WTC11 (cell line): ENCODE measurements around the gene TMIE. TPM values are rescaled to one million over a fixed set of nuclear protein-coding genes. Genes with fewer than 3 reads are reported as not detected.
A peak's percentile ranks its signal among the peaks of the same experiment; 100 is the strongest.

Source experiments
- ATAC-seq: fragments of 200-7000 bp; cut with Tn5 transposase; 2 replicates; pipeline ENCODE4 v1.10.0; 2021; ENCODE audit warnings: mild to moderate bottlenecking, moderate library complexity
- CTCF ChIA-PET: fragments of 300-600 bp; sonication (Branson Sonifier 250); formaldehyde crosslinking; loops from one replicate; lab custom pipeline; 2021; ENCODE audit warnings: antibody characterized with exemption; lab: Charles Lee
- POLR2A ChIA-PET: fragments of 350-600 bp; sonication (Branson Sonifier 250); formaldehyde crosslinking; loops from one replicate; lab custom pipeline; 2021; ENCODE audit warnings: antibody characterized with exemption; lab: Charles Lee
- DNase-seq: peaks from one replicate; pipeline ENCODE4 v3.0.0; 2021; ENCODE audit warnings: low spot score
- H3K27ac Mint-ChIP-seq: 2 replicates; pipeline ENCODE4 v1.8.0; 2021; ENCODE audit warnings: mixed read lengths
- H3K27me3 Mint-ChIP-seq: 2 replicates; pipeline ENCODE4 v1.8.0; 2021; ENCODE audit warnings: low read depth, mild to moderate bottlenecking, moderate library complexity, mixed read lengths
- H3K36me3 Mint-ChIP-seq: 2 replicates; pipeline ENCODE4 v1.8.0; 2021; ENCODE audit warnings: mixed read lengths
- H3K4me1 Mint-ChIP-seq: 2 replicates; pipeline ENCODE4 v1.8.0; 2022; ENCODE audit warnings: mixed read lengths
- H3K4me3 Mint-ChIP-seq: 2 replicates; pipeline ENCODE4 v1.8.0; 2021; ENCODE audit warnings: mild to moderate bottlenecking, moderate library complexity, mixed read lengths
- H3K9me3 Mint-ChIP-seq: 2 replicates; pipeline ENCODE4 v1.8.0; 2021; ENCODE audit warnings: mixed read lengths
- CREM ChIP-seq: sonication (generic); formaldehyde crosslinking; IDR thresholded peaks from 2 replicates; pipeline ENCODE4 v1.8.1; 2022; ENCODE audit warnings: mild to moderate bottlenecking, missing genetic modification reagents, moderate library complexity
- CTCF ChIP-seq: fragments of 200-600 bp; IDR thresholded peaks from 2 replicates; pipeline ENCODE4 v1.8.0; 2022; ENCODE audit warnings: antibody characterized with exemption
- ELF4 ChIP-seq: sonication (generic); formaldehyde crosslinking; IDR thresholded peaks from 2 replicates; pipeline ENCODE4 v1.8.1; 2022; ENCODE audit warnings: low read depth, mild to moderate bottlenecking, moderate library complexity, missing genetic modification reagents
- GRHL2 ChIP-seq: fragments of 250-450 bp; sonication (Bioruptor Pico); IDR thresholded peaks from 2 replicates; pipeline ENCODE4 v1.8.0; 2022; ENCODE audit warnings: mild to moderate bottlenecking, moderate library complexity; ENCODE audit not compliant: insufficient replicate concordance, severe bottlenecking
- MLX ChIP-seq: sonication (generic); formaldehyde crosslinking; IDR thresholded peaks from 2 replicates; pipeline ENCODE4 v1.8.1; 2023; ENCODE audit warnings: mild to moderate bottlenecking, missing genetic modification reagents, moderate library complexity
- TEAD1 ChIP-seq: sonication (generic); formaldehyde crosslinking; IDR thresholded peaks from 2 replicates; pipeline ENCODE4 v1.8.0; 2022; ENCODE audit warnings: mild to moderate bottlenecking, missing genetic modification reagents
- TEAD4 ChIP-seq: sonication (generic); formaldehyde crosslinking; IDR thresholded peaks from 2 replicates; pipeline ENCODE4 v1.8.0; 2022; ENCODE audit warnings: mild to moderate bottlenecking, missing genetic modification reagents
- USF1 ChIP-seq: sonication (generic); formaldehyde crosslinking; IDR thresholded peaks from 2 replicates; pipeline ENCODE4 v1.8.0; 2022; ENCODE audit warnings: mild to moderate bottlenecking, missing genetic modification reagents
- USF2 ChIP-seq: sonication (generic); formaldehyde crosslinking; IDR thresholded peaks from 2 replicates; pipeline ENCODE4 v1.8.1; 2023; ENCODE audit warnings: mild to moderate bottlenecking, missing genetic modification reagents, moderate library complexity
- ZNF263 ChIP-seq: sonication (generic); formaldehyde crosslinking; IDR thresholded peaks from 2 replicates; pipeline ENCODE4 v1.8.1; 2022; ENCODE audit warnings: low read depth, mild to moderate bottlenecking, moderate library complexity, missing genetic modification reagents
- total RNA-seq: library from RNA; stranded (reverse); gene quantifications from 3 replicates; pipeline ENCODE4 v1.2.3, GENCODE V29; 2021

The TMIE gene
- total RNA-seq, 1 experiment from 2014 or later = 0.57 TPM

GRCh38 chr3:46659285-46659684 lies 41.9 kb upstream of the TMIE start:
- ChIA-PET POLR2A (interaction anchor here (0.7 kb wide), 1 partner anchor 243 kb away, joined by 3 read pairs; no protein-coding TSS in a partner anchor), CTCF (interaction anchor here (0.7 to 4.0 kb wide), 6 partner anchors 28 to 209 kb away, joined by 3 to 31 read pairs (median 4); partner anchors contain the start of gene PRSS50)
- H3K27me3 Mint-ChIP-seq = no peaks in the 10 kb centered on the region; the same call in 1 of the 2 replicates
- H3K27ac Mint-ChIP-seq = no peak overlapping the region
- H3K9me3 Mint-ChIP-seq = peaks cover 5% of the 10 kb centered on the region; the same call in 1 of the 2 replicates
- no peak for TF ChIP-seq ELF4 (CRISPR knock-in tag)
- TF ChIP-seq CTCF = no peak
- no peak overlapping the region for H3K4me3 Mint-ChIP-seq
- H3K4me1 Mint-ChIP-seq = peaks cover 76% of the 10 kb centered on the region
- peak; percentile 9 for ATAC-seq
- no peaks in the 10 kb centered on the region for H3K36me3 Mint-ChIP-seq
- no peak for DNase-seq

GRCh38 chr3:46660003-46660402 lies 41.2 kb upstream of the TMIE start:
- H3K4me1 Mint-ChIP-seq = peaks cover 73% of the 10 kb centered on the region
- no peak overlapping the region for H3K4me3 Mint-ChIP-seq
- 0 out of 2 replicates have a peak, but pooled peaks cover 3% of the 10 kb centered on the region for H3K9me3 Mint-ChIP-seq
- ChIA-PET CTCF (interaction anchor here (1.4 to 5.5 kb wide), 5 partner anchors 30 to 210 kb away, joined by 3 to 33 read pairs (median 8); partner anchors contain the start of genes ALS2CL and PRSS50), POLR2A (no interaction called here)
- DNase-seq = no peak
- no peak for TF ChIP-seq CREM (CRISPR knock-in tag)
- TF ChIP-seq TEAD4 = no peak
- TF ChIP-seq, all 79 proteins: peak for 0
- Mint-ChIP-seq H3K27ac (no peak overlapping the region), H3K36me3 (no peaks in the 10 kb centered on the region), H3K27me3 (no peaks in the 10 kb centered on the region; the same call in 1 of the 2 replicates)
- ATAC-seq = no peak

GRCh38 chr3:46660543-46661523 lies 40.4 kb upstream of the TMIE start:
- DNase-seq = no peak
- H3K9me3 Mint-ChIP-seq = 0 out of 2 replicates have a peak, but pooled peaks cover 3% of the 10 kb centered on the region
- H3K4me3 Mint-ChIP-seq = no peak overlapping the region
- no peaks in the 10 kb centered on the region; the same call in 1 of the 2 replicates for H3K27me3 Mint-ChIP-seq
- no peaks in the 10 kb centered on the region for H3K36me3 Mint-ChIP-seq
- no peak for ATAC-seq
- H3K27ac Mint-ChIP-seq = no peak overlapping the region
- TF ChIP-seq MLX (CRISPR knock-in tag) = 0 out of 2 replicates have a peak, but pooled peaks have one; percentile 50
- 0 out of 2 replicates have a peak, but pooled peaks have one; percentile 19 for TF ChIP-seq TEAD1
- TF ChIP-seq GRHL2 = no peak
- TF ChIP-seq USF2 (CRISPR knock-in tag) = peak; percentile 72
- no peak for TF ChIP-seq ZNF263
- peak; percentile 54; the same call in 1 of the 2 replicates for TF ChIP-seq USF1 (CRISPR knock-in tag)
- CTCF ChIA-PET = interaction anchor here (0.9 to 5.5 kb wide), 14 partner anchors 10 to 275 kb away, joined by 3 to 33 read pairs (median 4); partner anchors contain the start of gene ALS2CL
- peaks cover 71% of the 10 kb centered on the region for H3K4me1 Mint-ChIP-seq
- POLR2A ChIA-PET = interaction anchor here (0.6 to 0.8 kb wide), 2 partner anchors 31 to 557 kb away, joined by 3 to 4 read pairs; no protein-coding TSS in a partner anchor
